Fibroblast of skin of left quadriceps (primary cell): ENCODE data around the gene TMC5.
"Not testable (repeated sequence)": the region's sequence is repeated elsewhere in the genome, so short reads cannot be mapped to it uniquely, and the experiment has no call there.

Experiments used
- DNase-seq, 2 experiments: peaks; one replicate each; pipeline ENCODE4 v3.0.0-alpha.2; 2013; ENCODE audit warnings: low read depth in 2 of 2

Gene TMC5, protein sequence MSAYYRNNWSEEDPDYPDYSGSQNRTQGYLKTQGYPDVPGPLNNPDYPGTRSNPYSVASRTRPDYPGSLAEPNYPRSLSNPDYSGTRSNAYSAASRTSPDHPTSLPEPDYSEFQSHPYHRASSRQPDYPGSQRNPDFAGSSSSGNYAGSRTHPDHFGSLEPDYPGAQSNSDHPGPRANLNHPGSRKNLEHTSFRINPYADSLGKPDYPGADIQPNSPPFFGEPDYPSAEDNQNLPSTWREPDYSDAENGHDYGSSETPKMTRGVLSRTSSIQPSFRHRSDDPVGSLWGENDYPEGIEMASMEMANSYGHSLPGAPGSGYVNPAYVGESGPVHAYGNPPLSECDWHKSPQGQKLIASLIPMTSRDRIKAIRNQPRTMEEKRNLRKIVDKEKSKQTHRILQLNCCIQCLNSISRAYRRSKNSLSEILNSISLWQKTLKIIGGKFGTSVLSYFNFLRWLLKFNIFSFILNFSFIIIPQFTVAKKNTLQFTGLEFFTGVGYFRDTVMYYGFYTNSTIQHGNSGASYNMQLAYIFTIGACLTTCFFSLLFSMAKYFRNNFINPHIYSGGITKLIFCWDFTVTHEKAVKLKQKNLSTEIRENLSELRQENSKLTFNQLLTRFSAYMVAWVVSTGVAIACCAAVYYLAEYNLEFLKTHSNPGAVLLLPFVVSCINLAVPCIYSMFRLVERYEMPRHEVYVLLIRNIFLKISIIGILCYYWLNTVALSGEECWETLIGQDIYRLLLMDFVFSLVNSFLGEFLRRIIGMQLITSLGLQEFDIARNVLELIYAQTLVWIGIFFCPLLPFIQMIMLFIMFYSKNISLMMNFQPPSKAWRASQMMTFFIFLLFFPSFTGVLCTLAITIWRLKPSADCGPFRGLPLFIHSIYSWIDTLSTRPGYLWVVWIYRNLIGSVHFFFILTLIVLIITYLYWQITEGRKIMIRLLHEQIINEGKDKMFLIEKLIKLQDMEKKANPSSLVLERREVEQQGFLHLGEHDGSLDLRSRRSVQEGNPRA

DNA sequence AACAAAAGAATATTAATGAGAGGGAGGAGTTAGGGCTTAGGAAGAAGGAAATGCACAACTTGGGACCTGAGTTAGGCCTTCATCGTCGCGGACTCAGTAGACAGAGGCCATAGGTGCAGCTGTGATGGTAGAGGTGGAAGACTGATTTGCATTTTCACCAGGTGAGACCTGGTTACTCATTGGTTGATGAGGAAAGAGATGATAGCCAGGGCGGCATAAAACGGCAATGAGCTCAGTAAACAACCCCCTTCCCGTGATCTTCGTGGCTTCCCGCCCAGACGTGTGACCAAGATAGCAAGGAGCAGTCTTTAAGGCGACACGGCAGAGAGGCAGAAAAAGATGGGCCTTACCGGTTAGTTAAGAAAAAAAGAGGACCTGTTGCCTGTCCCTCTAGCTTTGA, at the start of gene TMC5:
TSS of gene TMC5 (plus strand) at position 244 of the 400 bp plus-strand sequence. CDS start 22,156 bp downstream, outside the sequence.
- DNase-seq = no peak

DNA sequence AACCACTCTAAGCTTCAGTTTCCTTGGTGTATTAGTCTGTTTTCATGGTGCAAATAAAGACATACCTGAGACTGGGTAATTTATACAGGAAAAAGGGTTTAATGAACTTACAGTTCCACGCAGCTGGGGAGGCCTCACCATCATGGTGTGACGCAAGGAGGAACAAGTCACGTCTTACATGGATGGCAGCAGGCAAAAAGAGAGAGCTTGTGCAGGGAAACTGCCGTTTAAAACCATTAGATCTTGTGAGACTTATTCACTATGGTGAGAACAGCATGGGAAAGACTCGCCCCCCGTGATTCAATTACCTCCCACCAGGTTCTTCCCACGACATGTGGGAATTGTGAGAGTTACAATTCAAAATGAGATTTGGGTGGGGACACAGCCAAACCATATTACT, 45.1 kb upstream of the TMC5 start:
- not testable (repeated sequence) for DNase-seq

DNA sequence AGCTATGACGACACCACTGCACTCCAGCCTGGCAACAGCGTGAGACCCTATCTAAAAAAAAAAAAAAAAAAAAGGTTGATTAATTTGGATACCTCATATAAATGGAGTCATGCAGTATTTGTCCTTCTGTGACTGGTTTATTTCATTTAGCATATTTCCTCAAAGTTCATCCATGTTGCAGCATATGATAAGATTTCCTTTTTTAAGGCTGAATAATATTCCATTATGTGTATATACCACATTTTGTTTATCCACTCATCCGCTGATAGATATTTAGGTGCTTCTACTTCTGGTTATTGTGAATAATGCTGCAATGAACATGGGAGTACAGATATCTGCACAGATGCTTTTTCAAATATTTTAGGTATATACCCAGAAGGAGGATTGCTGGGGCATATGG, 43.3 kb upstream of the TMC5 start:
- DNase-seq = no peak

DNA sequence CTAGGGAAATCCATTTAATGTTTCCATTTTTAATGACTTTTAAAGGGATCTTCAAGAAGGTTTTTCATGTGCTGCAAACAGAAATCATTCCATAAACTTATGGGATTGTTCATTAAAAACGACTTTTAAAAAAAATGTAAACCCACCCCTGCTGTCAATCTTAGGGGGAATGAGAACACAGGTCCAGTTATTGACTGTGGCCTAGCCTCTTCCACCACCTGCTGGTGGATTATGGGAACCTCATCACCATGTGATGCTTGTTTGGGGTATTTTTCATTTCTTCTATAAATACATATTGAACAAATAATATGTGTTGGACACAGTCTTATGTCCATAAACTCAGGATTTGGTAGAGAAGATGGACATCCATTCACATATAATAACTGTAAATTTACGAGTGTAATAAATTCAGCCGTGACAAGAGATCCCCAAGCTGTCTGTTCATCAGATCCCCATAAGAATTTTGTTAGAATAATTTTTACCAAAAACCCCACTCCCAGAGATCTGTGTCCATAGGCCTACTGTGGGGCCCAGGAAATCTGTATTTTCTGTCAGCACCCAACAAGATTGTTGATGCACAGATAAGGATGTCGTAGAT, 42.0 kb upstream of the TMC5 start:
- DNase-seq = peak; percentile 6 to 21

DNA sequence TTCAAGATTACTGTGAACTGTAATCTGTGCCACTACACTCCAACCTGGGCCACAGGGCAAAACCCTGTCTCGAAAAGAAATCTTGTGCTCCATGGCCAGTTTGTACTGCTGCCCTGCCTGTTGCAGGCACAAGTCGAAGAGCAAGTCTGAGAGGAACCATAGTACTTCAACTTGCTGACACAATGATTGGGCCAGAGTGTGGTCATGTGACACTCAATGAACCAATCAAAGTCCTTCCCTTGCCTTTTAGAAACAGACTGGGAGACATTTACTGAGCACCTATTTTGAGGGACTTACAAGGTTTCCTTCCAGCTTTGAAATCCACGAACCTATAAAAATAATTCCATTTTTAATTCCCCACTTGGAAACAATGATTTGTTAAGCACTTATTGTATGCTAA, 39.8 kb upstream of the TMC5 start:
- no peak for DNase-seq

DNA sequence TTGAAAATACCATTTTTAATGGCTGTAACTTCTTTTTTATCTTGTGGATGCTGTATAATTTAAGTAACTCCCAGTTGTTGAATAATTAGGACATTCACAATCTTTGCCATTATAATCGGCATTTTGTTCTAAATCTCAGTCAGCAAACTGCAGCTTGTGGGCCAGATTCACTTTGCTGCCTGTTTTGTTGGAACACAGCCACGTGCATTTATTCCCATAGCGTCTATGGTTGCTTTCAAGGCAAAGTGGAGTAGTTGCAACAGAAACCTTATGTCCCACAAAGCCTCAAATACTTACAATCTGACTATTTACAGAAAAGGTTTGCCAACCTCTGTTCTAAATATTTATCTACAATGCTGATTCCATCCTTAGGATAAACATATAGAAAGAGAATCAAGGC, 39.2 kb upstream of the TMC5 start:
- DNase-seq = no peak

DNA sequence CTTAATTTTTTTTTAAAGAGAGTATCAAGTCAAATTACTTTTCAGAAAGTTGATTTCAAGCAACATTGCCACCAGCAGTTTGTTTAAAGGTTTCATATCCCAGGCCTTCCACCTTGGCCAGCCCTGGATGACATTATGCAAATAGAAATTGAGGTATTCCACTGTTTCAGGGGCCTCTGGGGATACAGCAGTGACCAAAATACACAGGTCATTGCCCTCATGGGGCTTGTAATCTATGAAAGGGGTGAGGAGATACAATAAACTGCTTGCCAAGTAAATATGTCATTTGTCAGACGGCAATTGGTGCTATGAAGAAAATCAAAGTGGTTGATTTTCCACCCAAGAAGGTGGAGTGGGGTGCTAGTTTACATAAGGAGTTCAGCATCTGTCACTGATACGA, 37.8 kb upstream of the TMC5 start:
- DNase-seq = no peak

DNA sequence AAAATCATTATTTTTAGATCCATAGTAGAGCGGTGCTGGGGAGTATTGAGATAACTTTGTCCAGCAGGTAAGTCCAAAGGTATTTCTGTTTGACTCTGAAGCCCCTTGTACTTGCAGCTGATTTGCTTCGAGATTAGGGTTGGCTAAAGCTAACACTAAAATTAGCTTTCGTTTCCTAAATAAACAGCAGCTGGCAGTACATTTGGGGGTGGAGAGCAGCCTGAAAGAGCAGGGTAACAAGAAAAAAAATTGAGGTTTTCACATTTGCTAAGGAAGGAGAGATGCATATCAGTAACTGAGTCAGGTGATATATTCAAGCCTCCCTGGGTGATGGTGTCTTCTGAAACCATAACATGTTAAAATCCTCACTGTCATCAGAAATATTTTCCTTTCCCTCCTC, 37.4 kb upstream of the TMC5 start:
- no peak for DNase-seq

DNA sequence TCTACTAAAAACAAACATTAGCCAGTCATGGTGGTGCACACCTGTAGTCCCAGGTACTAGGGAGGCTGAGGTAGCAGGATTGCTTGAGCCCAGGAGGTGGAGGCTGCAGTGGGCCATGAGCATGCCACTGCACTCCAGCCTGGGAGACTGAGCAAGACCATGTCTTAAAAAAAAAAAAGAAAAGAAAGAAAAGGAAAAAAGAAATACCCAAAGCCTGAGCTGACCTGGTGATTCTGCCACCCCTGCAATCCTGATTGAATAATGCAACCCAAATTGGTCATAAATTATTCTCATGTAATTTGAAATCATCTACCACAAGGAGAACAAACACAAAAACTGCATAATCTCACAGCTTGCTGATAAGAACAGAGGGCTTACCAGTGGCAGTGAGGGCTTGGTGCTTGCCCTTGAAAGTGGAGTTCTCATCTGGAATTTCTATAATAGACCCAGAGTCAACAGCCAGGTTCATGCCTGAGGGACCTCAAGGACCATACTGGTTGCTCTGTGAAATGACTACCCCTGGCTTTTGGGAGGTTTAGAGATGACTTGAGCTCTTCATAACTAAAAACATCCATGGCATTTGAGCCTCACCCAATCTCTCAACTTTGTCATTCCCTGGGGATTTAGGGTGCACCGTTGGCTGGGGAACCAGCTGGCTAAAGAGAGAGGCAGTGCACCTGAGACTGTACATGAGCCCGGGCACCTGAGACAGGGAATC, 35.4 kb upstream of the TMC5 start:
- no peak for DNase-seq

DNA sequence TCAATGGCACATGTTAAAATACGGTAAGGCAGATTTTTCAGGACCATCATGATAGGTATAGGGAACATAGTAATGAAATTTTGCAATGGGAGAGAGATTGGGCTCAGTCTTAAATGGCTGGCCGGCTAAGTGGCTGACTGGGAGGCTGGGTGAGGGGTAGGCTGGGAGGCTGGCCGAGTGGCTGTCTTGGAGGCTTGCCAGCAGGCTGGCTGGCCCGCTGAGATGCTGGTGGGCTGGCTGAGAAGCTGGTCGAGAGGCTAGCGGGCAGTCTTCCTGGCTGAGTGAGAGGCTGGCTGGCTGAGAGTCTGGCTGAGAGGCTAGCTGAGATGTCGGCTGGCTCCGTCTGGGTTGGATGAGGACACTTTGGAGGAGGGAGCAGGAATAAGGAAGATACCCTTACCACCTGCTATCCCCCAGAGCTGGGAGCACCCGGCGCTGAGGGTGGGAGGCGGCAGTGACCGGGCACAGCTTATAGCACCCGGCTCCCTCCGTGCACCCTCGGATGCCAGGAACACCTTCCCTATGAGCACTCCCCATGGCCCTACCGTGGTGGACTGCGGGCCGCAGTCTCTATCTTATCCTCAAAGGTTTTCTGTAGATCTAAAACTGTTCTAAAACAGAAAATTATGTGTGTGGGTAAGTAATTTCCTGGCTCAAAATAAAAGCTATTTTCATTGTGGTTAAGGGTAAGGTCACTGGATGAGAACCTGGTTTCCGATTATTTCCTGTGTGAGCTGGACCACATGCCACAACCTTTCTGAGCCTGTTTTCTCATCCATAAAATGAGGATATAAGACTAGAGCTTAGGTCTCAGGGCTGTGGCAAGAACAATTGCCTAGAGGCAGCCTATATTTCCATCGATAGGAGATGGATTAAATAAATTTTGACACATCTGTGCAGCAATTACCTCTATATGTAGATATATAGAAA, 34.5 kb upstream of the TMC5 start:
- no peak for DNase-seq

DNA sequence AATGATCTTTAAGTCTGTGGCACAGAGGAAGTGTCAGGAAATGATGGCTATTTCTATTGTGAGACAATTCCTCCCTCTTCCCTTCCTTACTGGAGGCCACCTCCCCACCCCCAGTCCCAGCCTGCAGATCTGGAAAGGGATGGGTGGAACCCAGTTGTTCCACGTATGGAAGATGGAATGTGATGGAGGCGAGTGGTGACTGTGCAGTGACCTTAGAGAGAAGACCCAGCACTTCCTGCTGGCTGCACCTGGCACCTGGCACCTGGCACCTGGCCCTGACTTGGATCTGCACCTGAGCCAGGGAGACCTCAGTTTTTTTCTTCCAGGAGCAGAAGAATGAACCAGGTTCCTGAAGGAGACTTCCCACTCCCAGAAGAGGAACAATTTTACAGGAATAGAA, 33.0 kb upstream of the TMC5 start:
- DNase-seq = no peak

DNA sequence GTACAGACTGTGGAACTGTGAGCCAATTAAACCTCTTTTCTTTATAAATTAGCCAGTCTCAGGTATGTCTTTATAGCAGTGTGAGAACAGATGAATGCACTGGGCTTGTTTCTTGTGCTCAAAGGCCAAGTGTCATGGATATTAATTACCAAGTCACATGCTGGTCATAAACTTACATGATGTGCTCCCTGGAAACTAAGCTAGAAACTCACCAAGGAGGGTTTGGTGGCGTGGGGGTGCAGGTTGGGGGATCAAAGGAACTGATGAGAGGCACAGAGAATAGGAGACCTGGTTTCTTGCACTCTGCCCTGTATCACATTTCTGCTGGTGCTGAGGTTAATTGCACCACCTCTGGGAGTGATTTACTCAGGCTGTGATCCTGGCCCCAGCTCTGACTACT, 31.2 kb upstream of the TMC5 start:
- no peak for DNase-seq

DNA sequence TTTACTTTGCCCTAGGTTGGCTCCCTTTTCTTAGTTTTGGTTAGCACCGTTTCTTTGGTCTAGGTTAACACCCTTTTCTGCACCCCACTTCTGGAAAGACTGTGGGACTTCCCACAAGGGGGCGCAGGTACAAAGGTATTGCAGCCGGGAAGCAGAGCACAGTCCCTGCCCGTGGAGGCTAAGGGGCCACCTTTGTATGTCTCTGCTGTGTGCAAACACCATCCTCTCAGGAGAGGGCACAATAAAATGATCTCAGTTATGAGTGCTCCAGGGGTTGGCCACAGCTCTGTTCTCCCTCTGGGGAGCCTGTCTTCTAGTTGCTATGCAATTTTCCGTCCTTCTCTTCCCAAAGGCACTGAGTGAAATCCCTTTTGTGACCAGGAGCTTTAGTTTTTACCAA, 28.4 kb upstream of the TMC5 start:
- no peak for DNase-seq

DNA sequence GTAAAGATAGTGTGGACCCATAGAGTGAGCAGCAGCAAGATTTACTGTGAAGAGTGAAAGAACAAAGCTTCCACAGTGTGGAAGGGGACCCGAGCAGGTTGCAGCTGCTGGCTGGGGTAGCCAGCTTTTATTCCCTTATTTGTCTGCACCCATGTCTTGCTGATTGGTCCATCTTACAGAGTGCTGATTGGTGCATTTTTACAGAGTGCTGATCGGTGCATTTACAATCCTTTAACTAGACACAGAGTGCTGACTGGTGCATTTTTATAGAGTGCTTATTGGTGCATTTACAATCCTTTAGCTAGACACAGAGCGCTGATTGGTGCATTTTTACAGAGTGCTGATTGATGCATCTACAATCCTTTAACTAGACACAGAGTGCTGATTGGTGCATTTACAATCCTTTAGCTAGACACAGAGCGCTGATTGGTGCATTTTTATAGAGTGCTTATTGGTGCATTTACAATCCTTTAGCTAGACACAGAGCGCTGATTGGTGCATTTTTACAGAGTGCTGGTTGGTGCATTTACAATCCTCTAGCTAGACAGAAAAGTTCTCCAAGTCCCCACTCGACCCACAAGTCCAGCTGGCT, 26.4 kb upstream of the TMC5 start:
- not testable (repeated sequence) for DNase-seq

DNA sequence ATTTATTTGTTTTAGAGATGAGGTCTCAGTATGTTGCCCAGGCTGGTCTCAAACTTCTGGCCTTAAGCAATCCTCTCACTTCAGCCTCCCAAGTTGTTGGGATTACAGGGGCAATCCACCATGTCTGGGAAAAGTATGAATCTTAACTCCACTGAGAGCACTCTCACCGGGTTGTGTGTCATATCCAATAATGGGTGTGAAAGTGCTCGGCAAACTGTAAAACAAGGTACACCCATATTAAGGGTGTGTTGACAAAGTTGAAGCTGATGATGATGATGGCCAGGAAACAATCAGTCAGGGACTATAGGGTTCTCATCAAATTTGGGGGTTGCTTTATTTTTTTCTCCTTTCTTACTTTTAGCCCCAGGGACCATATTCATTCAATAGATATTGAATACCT, 25.3 kb upstream of the TMC5 start:
- DNase-seq = no peak

DNA sequence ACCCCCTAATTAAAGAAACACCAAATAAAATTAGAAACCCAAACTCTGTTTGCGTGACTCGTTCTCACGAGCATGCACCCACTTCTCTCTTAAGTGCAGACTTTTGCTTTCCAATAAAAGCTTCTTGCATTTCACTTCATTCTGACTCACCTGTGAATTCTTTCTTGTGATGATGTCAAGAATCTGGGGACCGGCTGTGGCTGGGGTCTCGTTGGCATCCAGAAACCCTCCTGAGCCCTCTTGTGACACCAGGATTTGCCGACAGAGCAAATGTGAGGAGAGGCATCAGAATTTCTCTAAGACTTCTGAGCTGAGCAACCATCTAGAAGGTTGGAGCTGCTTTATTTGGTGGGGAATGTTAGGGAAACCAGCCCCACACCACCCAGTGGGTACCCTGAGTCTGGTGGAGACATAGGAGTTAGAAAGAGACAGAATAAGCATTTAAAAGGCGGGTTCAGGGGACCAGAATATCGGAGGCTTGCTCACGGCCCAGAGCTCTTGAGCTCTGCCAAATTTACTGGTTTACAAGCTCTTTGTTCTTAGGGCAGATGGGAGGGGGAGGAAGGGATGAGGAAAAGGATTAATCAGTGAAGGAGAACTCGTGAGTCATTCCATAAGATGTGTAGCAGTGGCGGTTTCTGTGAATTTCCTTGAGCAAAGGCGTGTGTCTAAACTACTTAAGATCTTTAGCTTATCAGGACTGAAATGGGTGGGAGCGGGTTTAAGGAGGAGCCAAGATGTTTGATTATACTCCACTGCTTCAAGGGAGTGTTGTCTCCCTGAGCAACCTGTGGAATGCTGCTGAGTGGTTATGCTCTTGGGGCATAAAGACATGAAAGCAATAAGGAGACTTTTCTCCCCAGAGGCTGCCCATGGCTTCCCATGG, 24.2 kb upstream of the TMC5 start:
- peak in 1 of 2 experiments; percentile 3 for DNase-seq

DNA sequence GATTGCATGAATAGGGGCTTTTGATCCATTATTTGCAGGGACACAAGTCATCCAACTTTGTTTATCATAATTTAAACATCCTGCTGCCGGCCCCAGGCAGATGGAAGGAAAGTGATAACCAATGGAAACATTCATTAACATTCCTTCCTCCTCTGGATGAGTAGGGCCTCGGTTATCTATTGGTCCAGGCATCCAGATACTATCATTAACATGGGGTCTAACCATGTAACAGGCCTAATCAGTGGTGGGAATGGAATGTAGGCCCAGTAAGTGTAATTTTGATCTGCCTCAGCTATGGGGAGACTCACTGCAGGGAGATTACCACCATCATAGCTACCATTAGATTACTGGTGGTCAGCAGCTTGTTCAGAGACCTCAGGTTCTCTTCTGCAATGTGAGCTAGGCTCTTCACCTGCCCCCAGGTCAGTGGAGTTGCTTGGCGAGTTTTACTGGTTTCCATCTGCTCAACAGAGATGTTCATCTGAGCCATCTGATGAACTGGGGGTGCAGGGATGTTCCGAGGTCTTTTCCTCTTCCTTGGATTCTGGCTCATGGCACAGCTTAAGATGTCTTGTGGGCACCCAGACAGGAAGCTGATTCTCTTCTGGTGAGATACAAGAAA, 21.9 kb upstream of the TMC5 start:
- DNase-seq = not testable (repeated sequence)

DNA sequence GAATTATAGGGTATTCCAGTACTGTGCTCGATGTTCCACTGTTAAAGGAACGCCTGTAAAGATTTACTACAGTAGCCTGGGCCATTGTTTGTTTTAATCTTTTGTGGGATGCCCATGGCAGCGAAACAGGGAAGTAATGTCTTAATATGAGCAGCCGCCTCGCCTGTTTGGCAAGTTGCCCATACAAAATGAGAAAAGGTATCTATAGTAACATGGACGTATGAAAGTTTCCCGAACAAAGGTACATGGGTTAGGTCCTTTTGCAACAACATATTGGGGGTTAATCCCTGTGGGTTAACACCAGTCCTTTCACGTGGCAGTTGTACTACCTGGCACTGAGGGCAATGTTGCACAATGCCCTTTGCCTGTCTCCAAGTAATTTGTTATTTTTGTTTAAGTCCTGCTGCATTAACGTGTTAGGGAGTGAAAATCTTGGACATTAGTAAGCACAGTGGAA, 21.1 kb upstream of the TMC5 start:
- no peak for DNase-seq
